Activated naive CD8-positive, alpha-beta T cell treated with anti-CD3 and anti-CD28 coated beads, Interleukin-2, amount 50 U/mL, for 24 hours (primary cell): ENCODE measurements around the gene ZMIZ1.
"Not testable (repeated sequence)": the region's sequence is repeated elsewhere in the genome, so short reads cannot be mapped to it uniquely, and the experiment has no call there.

Experiments
- ATAC-seq: fragments of 150-1000 bp; cut with Tn5 transposase; one replicate; pipeline ENCODE4 v1.10.0; 2021
- DNase-seq: peaks from one replicate; pipeline ENCODE4 v3.0.0; 2021
- H3K27ac Mint-ChIP-seq: one replicate; pipeline ENCODE4 v1.8.0; 2021; ENCODE audit warnings: mild to moderate bottlenecking, mixed read lengths
- H3K27me3 Mint-ChIP-seq: one replicate; pipeline ENCODE4 v1.8.0; 2021; ENCODE audit warnings: mixed read lengths
- H3K36me3 Mint-ChIP-seq: one replicate; pipeline ENCODE4 v1.8.0; 2021; ENCODE audit warnings: low read depth, mixed read lengths
- H3K4me1 Mint-ChIP-seq: one replicate; pipeline ENCODE4 v1.8.0; 2021; ENCODE audit warnings: mixed read lengths
- H3K4me3 Mint-ChIP-seq: one replicate; pipeline ENCODE4 v1.8.0; 2021; ENCODE audit warnings: mild to moderate bottlenecking, moderate library complexity, mixed read lengths
- H3K9me3 Mint-ChIP-seq: one replicate; pipeline ENCODE4 v1.8.0; 2021; ENCODE audit warnings: mixed read lengths

ZMIZ1 gene

DNA sequence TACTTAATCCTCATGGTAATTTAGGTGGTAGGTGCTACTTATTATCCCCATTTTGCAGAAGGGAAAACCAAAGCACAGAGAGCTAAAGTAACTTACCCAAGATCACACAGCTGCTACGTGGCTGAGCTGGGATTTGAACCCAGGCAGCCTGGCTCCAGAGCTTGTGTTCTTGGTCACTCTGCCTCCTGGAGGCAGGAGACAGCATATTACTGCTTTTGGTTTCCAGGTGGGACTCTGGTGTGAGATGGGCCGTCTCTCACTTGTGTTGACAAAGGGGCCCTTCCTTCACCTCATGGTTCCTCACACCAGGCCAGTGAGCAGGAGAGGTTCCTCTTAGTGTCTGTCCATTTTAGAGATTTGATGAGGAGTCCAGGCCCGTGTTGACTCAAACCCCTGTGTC is 198.7 kb downstream of the ZMIZ1 start:
- H3K36me3 Mint-ChIP-seq: peaks cover 5% of the 10 kb centered on the region

GRCh38 chr10:79268161-79268601 is 199.4 kb downstream of the ZMIZ1 start:
- Mint-ChIP-seq H3K36me3 (peaks cover 5% of the 10 kb centered on the region), H3K9me3 (no peaks in the 10 kb centered on the region), H3K27ac (no peak overlapping the region), H3K4me1 (peaks cover 25% of the 10 kb centered on the region), H3K4me3 (no peak overlapping the region), H3K27me3 (no peaks in the 10 kb centered on the region)
- DNase-seq: no peak
- no peak for ATAC-seq

More for the DNA sequence above, 198.7 kb downstream of the ZMIZ1 start:
- H3K27ac Mint-ChIP-seq: no peak overlapping the region
- H3K4me1 Mint-ChIP-seq: peaks cover 25% of the 10 kb centered on the region
- H3K27me3 Mint-ChIP-seq: no peaks in the 10 kb centered on the region
- ATAC-seq (no peak), DNase-seq (no peak)
- no peaks in the 10 kb centered on the region for H3K9me3 Mint-ChIP-seq
- H3K4me3 Mint-ChIP-seq: no peak overlapping the region

DNA sequence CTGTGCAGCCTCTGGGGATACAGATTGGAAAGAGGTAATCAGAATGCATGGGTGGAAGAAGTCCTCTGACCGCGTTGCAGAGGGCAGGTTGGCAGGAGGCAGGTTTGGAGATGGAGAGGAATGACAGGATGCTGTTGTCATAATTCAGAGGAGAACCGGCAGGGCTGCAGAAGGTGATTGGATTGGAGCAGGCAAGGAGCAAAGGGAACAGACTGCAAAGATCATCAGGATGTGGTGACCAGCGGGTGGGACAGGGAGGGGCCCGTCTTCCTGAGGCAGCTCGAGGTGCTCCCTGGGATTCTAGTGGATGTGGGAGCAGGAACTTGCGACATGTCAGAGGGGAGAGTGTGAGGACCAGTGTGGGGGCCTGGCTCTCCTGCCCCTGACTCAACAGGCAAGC is 200.0 kb downstream of the ZMIZ1 start:
- no peak for DNase-seq
- H3K4me3 Mint-ChIP-seq: no peak overlapping the region
- H3K27ac Mint-ChIP-seq: no peak overlapping the region
- peaks cover 5% of the 10 kb centered on the region for H3K36me3 Mint-ChIP-seq
- peaks cover 25% of the 10 kb centered on the region for H3K4me1 Mint-ChIP-seq
- no peaks in the 10 kb centered on the region for H3K27me3 Mint-ChIP-seq
- no peak for ATAC-seq
- H3K9me3 Mint-ChIP-seq: no peaks in the 10 kb centered on the region

DNA sequence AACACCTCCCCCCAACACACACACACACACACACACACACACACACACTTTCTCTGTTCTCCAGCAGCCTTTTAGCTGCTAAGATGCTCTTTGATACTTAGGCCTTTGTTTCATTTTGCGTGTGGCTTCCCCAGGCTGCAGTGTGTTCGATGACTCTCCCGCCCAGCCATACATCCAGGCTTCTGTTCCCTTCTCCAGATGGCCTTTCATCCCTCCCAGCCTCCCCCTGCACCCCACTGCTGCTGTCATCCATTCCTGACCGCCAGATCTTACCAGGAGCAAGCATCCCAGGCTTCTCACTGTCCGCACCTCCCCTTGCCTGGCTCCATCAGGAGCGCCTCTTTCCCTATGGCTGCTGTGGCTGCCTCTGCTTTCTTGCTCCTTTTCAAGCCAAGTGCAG is 200.7 kb downstream of the ZMIZ1 start:
- Mint-ChIP-seq H3K4me3 (no peak overlapping the region), H3K9me3 (no peaks in the 10 kb centered on the region), H3K36me3 (peaks cover 4% of the 10 kb centered on the region), H3K27me3 (no peaks in the 10 kb centered on the region), H3K4me1 (peaks cover 24% of the 10 kb centered on the region), H3K27ac (no peak overlapping the region)
- DNase-seq: no peak
- no peak for ATAC-seq

GRCh38 chr10:79269969-79270368 is 201.2 kb downstream of the ZMIZ1 start:
- Mint-ChIP-seq H3K27me3 (no peaks in the 10 kb centered on the region), H3K36me3 (peaks cover 3% of the 10 kb centered on the region), H3K4me1 (peaks cover 21% of the 10 kb centered on the region), H3K4me3 (no peak overlapping the region), H3K27ac (no peak overlapping the region), H3K9me3 (no peaks in the 10 kb centered on the region)
- no peak for ATAC-seq
- DNase-seq: no peak

- H3K9me3 Mint-ChIP-seq: no peaks in the 10 kb centered on the region
Observed at GRCh38 chr10:79270466-79271246, 201.9 kb downstream of the ZMIZ1 start.

DNA sequence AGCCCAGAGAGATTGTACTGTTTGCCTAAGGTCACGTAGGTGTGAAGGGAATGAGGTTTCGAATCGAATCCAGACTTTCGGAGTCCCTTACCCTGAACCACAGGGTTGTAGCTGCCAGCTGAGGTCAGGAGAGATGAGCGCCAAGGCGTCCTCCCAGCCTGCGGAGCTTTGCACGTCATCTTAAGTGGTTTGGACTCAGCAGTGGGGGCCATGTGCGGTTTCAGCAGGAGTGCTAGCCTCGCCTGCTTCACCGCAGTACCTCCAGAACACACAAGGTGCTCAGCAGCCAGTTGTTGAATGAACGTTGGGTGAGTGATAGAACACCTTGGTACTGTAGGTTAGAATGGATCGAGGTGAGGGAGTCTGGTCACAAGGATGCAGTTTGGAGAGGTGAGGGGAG is 203.6 kb downstream of the ZMIZ1 start:
- H3K27ac Mint-ChIP-seq: no peak overlapping the region
- H3K4me3 Mint-ChIP-seq: no peak overlapping the region
- peaks cover 2% of the 10 kb centered on the region for H3K4me1 Mint-ChIP-seq
- no peaks in the 10 kb centered on the region for H3K9me3 Mint-ChIP-seq
- peaks cover 4% of the 10 kb centered on the region for H3K36me3 Mint-ChIP-seq
- no peaks in the 10 kb centered on the region for H3K27me3 Mint-ChIP-seq
- DNase-seq: no peak
- no peak for ATAC-seq

More at GRCh38 chr10:79270466-79271246, 201.9 kb downstream of the ZMIZ1 start:
- no peak overlapping the region for H3K4me3 Mint-ChIP-seq
- ATAC-seq: no peak
- no peak overlapping the region for H3K27ac Mint-ChIP-seq
- peaks cover 18% of the 10 kb centered on the region for H3K4me1 Mint-ChIP-seq
- peaks cover 3% of the 10 kb centered on the region for H3K36me3 Mint-ChIP-seq
- DNase-seq: no peak
- H3K27me3 Mint-ChIP-seq: no peaks in the 10 kb centered on the region

- ATAC-seq (no peak), DNase-seq (no peak)
- Mint-ChIP-seq H3K36me3 (peaks cover 10% of the 10 kb centered on the region), H3K4me1 (no peaks in the 10 kb centered on the region), H3K27me3 (no peaks in the 10 kb centered on the region), H3K4me3 (no peak overlapping the region), H3K27ac (no peak overlapping the region), H3K9me3 (no peaks in the 10 kb centered on the region)
Observed at GRCh38 chr10:79273604-79274003, 204.8 kb downstream of the ZMIZ1 start.

DNA sequence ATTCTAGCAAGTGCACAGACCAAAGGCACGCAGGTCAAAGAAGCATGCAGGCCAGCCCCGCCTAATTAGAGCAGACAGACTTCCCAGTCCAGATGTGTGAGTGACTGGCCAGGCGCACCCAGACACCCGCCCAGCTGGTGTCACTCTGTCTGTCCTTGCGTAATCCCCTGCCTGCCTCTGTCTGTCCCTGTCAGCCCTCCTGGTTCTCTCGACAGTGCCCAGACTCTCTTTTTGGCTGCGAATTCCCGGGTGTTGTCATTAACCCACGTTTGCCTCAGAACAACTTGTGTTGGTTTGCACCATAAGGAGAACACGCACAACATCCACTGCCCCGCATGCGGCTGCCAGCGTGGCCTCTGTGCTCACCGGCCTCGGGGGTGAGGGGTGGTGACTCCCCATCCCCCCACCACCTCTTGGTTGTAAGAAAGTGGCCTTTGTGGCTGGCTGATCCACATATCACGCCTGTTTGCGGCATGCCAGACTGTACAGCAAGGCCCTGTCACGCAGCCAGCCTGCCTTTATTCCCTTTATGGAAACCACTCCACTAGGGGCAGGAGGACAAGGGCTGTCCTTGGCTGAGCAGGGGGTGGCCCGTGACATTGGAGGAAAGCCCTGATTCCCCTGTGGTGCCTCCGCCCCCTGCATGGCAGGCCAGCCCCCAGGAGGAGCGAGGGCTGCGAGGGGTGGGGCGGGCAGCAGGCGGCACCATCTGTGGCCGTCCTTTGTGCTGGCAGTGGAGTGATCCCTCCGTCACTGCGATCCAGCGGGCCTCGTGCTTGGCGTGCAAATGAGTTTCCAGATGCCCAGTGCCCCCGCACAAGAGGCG is 205.7 kb downstream of the ZMIZ1 start:
- no peak overlapping the region for H3K27ac Mint-ChIP-seq
- ATAC-seq (no peak), DNase-seq (no peak)
- no peak overlapping the region for H3K4me3 Mint-ChIP-seq
- peaks cover 13% of the 10 kb centered on the region for H3K36me3 Mint-ChIP-seq
- H3K27me3 Mint-ChIP-seq: no peaks in the 10 kb centered on the region
- no peaks in the 10 kb centered on the region for H3K4me1 Mint-ChIP-seq
- H3K9me3 Mint-ChIP-seq: no peaks in the 10 kb centered on the region

GRCh38 chr10:79275105-79275430 is 206.3 kb downstream of the ZMIZ1 start:
- ATAC-seq (no peak), DNase-seq (no peak)
- peaks cover 13% of the 10 kb centered on the region for H3K36me3 Mint-ChIP-seq
- no peak overlapping the region for H3K4me3 Mint-ChIP-seq
- H3K27me3 Mint-ChIP-seq: no peaks in the 10 kb centered on the region
- H3K9me3 Mint-ChIP-seq: no peaks in the 10 kb centered on the region
- H3K27ac Mint-ChIP-seq: no peak overlapping the region
- H3K4me1 Mint-ChIP-seq: no peaks in the 10 kb centered on the region

DNA sequence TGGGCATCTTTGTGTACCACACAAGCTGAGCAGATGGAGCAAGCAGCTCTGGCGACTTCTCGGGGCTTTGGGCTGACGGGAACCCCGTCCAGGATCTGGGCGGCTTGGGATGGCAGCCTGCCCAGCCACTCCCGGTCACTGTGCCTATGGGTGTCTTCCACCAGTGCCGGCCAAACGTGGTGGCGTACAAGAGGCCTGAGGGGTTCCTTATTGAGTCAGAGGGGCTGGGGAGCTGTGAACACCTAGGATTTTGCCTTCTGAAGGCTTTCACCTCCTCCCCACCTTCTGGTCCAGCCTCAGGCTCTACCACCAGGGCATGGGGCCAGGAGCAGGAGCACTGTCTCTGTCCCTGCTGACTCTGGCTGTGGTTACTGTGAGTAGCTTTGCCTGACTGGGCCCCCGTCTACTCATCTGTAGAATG is 206.7 kb downstream of the ZMIZ1 start:
- no peaks in the 10 kb centered on the region for H3K4me1 Mint-ChIP-seq
- H3K27me3 Mint-ChIP-seq: no peaks in the 10 kb centered on the region
- no peak overlapping the region for H3K4me3 Mint-ChIP-seq
- no peak overlapping the region for H3K27ac Mint-ChIP-seq
- ATAC-seq (no peak), DNase-seq (no peak)
- H3K9me3 Mint-ChIP-seq: no peaks in the 10 kb centered on the region
- H3K36me3 Mint-ChIP-seq: peaks cover 13% of the 10 kb centered on the region

DNA sequence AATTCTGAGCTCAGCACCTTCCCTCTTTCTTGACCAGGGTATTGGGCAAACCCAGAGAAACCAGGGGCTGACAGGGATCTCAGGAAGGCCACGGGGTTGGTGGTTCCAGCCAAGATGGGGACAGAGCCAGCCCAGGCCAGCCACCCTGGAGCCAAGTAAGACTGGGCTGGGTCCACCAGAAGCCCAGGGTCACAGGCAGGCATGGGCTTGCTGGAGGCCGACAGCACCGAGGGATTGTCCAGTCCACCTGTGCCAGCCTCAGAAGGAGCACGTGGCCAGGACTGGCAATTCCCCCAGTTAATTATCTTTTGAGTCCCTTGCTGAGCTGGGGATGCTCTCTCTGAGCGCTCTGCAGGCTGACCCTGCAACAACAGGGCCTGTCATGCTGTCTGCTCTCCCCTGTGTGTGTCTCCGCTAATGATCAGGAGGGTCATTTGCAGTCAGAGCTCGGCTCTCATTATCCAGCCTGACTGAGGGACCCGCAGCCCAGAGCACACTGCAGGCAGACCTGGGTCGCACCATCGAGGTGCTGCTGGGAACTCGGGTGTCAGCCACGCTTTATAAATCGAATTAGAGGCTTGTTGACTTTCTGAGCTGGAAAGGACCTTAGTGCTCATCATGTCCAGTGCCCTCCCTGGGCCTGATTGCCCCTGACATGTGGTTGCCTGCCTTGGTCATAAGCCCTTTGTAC is 209.0 kb downstream of the ZMIZ1 start:
- Mint-ChIP-seq H3K4me3 (no peak overlapping the region), H3K4me1 (no peaks in the 10 kb centered on the region), H3K27ac (no peak overlapping the region), H3K27me3 (no peaks in the 10 kb centered on the region), H3K9me3 (no peaks in the 10 kb centered on the region), H3K36me3 (peaks cover 19% of the 10 kb centered on the region)
- DNase-seq (no peak), ATAC-seq (no peak)

DNA sequence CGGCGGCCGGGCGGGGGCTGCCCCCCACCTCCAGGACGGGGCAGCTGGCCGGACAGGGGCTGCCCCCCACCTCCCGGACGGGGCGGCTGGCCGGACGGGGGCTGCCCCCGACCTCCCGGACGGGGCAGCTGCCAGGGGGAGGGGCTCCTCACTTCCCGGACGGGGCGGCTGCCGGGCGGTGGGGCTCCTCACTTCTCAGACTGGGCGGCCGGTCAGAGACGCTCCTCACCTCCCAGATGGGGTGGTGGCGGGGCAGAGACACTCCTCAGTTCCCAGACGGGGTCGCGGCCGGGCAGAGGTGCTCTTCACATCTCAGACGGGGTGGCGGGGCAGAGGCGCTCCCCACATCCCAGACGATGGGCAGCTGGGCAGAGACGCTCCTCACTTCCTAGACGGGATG is 210.3 kb downstream of the ZMIZ1 start:
- H3K27ac Mint-ChIP-seq, ATAC-seq, H3K4me1 Mint-ChIP-seq, H3K9me3 Mint-ChIP-seq, DNase-seq, H3K4me3 Mint-ChIP-seq, H3K27me3 Mint-ChIP-seq: not testable (repeated sequence)
- peaks cover 19% of the 10 kb centered on the region for H3K36me3 Mint-ChIP-seq

DNA sequence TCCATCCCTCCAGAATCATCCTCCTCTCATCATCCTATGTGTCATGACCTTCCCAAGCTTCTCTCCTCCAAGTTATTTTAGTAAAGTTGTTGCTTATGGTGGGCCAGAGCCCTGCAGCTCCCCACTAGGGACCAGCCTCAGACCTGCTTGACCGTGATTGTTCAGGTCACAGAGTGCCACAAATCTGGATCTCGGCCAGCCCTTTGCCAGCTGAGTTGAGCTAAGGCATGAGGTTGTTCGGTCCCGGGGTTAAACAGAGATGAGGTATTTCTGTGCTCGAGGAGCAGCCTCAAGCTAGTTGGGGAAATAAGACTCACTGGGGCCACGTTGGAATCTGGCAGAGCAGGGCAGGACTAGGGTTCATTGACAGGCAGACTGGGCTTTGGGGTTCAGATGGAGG is 212.2 kb downstream of the ZMIZ1 start:
- Mint-ChIP-seq H3K27ac (no peak overlapping the region), H3K4me3 (no peak overlapping the region), H3K36me3 (peaks cover 19% of the 10 kb centered on the region), H3K9me3 (no peaks in the 10 kb centered on the region), H3K27me3 (no peaks in the 10 kb centered on the region), H3K4me1 (peaks cover 24% of the 10 kb centered on the region)
- no peak for ATAC-seq
- DNase-seq: no peak

- ATAC-seq (no peak), DNase-seq (no peak)
- Mint-ChIP-seq H3K4me3 (no peak overlapping the region), H3K27ac (no peak overlapping the region), H3K9me3 (no peaks in the 10 kb centered on the region), H3K27me3 (no peaks in the 10 kb centered on the region), H3K36me3 (peaks cover 21% of the 10 kb centered on the region), H3K4me1 (peaks cover 39% of the 10 kb centered on the region)
Observed at GRCh38 chr10:79282388-79282787, 213.6 kb downstream of the ZMIZ1 start.
